Measurements from ENCODE around the gene HDAC7. TPM values are rescaled to one million over a fixed set of nuclear protein-coding genes. Genes with fewer than 3 reads are reported as not detected.

Gene HDAC7
- total and polyA plus RNA-seq, 12 donors: 9.1 to 184 (median 147) TPM

DNA sequence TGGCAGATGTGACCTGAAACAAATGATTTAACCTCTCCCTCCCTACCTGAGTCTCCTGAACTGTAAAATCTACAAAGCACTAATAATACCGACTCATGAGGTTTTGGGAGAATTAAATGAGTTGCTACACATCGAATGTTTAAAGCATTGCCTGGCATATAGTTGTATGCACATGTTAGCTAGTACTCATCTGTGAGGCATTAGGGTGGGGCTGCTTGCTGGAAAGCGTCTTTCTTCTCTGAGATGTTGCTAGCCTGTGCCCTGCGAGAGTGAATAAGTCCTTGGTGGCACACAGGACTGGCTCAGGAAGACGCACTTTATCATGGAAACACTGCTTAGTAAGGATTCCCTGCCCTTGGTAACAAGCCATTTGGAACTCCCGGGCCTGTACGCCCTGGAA, 67.2 kb downstream of the HDAC7 start:
- TF ChIP-seq POLR2A (IDR thresholded peaks at IDR 0.05): no peak
- TF ChIP-seq, protein P1, sequence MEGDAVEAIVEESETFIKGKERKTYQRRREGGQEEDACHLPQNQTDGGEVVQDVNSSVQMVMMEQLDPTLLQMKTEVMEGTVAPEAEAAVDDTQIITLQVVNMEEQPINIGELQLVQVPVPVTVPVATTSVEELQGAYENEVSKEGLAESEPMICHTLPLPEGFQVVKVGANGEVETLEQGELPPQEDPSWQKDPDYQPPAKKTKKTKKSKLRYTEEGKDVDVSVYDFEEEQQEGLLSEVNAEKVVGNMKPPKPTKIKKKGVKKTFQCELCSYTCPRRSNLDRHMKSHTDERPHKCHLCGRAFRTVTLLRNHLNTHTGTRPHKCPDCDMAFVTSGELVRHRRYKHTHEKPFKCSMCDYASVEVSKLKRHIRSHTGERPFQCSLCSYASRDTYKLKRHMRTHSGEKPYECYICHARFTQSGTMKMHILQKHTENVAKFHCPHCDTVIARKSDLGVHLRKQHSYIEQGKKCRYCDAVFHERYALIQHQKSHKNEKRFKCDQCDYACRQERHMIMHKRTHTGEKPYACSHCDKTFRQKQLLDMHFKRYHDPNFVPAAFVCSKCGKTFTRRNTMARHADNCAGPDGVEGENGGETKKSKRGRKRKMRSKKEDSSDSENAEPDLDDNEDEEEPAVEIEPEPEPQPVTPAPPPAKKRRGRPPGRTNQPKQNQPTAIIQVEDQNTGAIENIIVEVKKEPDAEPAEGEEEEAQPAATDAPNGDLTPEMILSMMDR (IDR thresholded peaks at IDR 0.05): no peak
- 85 to 89% (median 87%) methylated on average over 5 to 7 of the region's 7 CpGs for WGBS, 4 donors
- Histone ChIP-seq H3K27me3 (no peaks in the 10 kb centered on the region), H3K36me3 (replicated peaks in 1 of 2) (no peaks in the 10 kb centered on the region), H3K4me3 (no peak overlapping the region), H3K4me1 (replicated peaks in 1 of 2) (peaks cover 0 to 3% of the 10 kb centered on the region in 2 donors), H3K9me3 (replicated peaks in 1 of 3) (no peaks in the 10 kb centered on the region), H3K27ac (peak overlapping the region in 3 of 5 donors; percentile 19 to 72 (median 59))
- DNase-seq: no peak
- intact Hi-C loops (cut with DNase I): no loop called here

DNA sequence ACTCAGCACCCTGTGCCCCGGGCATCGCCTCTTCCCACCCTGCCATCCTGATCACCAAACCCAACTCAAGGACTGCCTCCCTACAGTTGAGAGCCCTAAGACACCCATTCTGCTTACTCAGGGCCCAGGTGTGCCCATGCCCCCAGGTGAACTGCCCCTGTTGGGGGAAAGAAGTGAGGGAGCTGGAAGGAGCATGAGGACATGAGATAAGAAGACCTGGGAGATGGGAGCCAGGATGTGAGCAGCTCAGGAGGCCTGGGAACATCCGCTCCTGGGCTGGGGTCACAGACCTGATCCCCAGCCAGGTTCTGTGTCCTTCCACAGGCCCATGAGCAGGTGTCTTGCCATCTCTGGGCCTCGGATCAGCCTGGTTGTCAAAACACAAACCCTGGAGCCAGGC, 67.6 kb downstream of the HDAC7 start:
- Histone ChIP-seq H3K27me3 (no peaks in the 10 kb centered on the region), H3K27ac (no peak overlapping the region), H3K4me3 (no peak overlapping the region), H3K4me1 (replicated peaks in 1 of 2) (no peaks in the 10 kb centered on the region), H3K9me3 (replicated peaks in 1 of 3) (no peaks in the 10 kb centered on the region), H3K36me3 (replicated peaks in 1 of 2) (no peaks in the 10 kb centered on the region)
- no peak for DNase-seq
- 86 to 92% (median 88%) methylated on average over 4 of the region's 4 CpGs for WGBS, 4 donors
- no peak for TF ChIP-seq POLR2A (IDR thresholded peaks at IDR 0.05)
- TF ChIP-seq, protein P1 (IDR thresholded peaks at IDR 0.05): no peak
- intact Hi-C loops (cut with DNase I): no loop called here

DNA sequence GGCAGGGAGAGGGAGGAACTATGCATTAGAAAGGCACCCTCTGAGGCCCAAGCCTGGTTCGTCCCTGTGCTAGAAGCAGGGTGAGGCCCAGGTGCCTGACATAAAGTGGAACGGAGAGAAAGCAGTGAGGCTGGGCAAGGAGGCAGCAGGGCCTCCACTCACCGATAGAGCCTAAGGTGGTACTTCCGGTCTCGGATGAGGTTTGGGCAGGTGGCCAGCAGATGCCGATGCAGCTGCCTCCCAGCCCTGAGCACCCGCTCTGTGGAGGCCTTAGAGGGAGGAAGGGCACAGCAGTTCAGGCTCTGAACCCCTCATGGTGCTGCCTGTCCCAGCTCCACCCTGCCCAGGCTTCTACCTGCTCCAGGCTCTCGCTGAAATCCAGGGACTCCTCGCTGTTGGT, 68.1 kb downstream of the HDAC7 start:
- H3K27ac ChIP-seq: no peak overlapping the region
- H3K4me3 ChIP-seq: no peak overlapping the region
- no peak for TF ChIP-seq POLR2A (IDR thresholded peaks at IDR 0.05)
- TF ChIP-seq, protein P1 (IDR thresholded peaks at IDR 0.05): no peak
- no peaks in the 10 kb centered on the region for H3K27me3 ChIP-seq
- no peaks in the 10 kb centered on the region for H3K36me3 ChIP-seq (replicated peaks in 1 of 2)
- no peaks in the 10 kb centered on the region for H3K9me3 ChIP-seq (replicated peaks in 1 of 3)
- DNase-seq: no peak
- no peaks in the 10 kb centered on the region for H3K4me1 ChIP-seq (replicated peaks in 1 of 2)
- 88 to 94% (median 89%) methylated on average over 6 to 9 of the region's 9 CpGs for WGBS, 4 donors
- intact Hi-C loops (cut with DNase I): no loop called here

DNA sequence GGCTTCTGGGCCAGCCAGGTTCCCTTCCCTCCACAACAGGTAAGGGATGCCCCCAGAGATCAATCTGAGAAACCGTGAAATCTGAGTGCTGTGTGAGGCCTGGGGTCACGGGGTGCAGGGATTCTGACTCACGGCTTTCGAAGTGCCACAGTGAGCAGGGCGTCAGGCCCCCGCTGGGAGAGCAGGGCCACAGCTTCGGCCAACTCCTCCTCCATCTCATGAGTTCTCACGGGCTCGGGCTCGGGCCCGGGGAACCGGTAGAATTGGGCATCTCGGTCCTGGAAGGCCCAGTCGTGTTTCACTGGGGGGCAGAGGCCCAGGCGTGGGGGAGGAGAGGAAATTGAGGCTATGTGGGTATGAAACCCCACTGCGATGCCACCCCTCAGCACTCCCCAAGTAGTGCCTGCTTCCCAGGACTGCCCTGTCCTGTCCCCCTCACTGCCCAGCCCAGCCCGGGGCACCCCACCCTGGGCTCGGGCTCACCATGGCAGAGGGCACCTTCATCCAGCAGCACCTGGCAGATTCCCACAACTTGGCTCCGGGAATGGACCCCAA, 68.7 kb downstream of the HDAC7 start:
- Histone ChIP-seq H3K27ac (no peak overlapping the region), H3K9me3 (replicated peaks in 1 of 3) (no peaks in the 10 kb centered on the region), H3K27me3 (no peaks in the 10 kb centered on the region), H3K4me1 (replicated peaks in 1 of 2) (no peaks in the 10 kb centered on the region), H3K4me3 (no peak overlapping the region), H3K36me3 (replicated peaks in 1 of 2) (no peaks in the 10 kb centered on the region)
- DNase-seq: no peak
- 87 to 92% (median 88%) methylated on average over 8 to 19 of the region's 19 CpGs for WGBS, 4 donors
- intact Hi-C loops (cut with DNase I): no loop called here
- TF ChIP-seq, protein P1 (IDR thresholded peaks at IDR 0.05): no peak
- no peak for TF ChIP-seq POLR2A (IDR thresholded peaks at IDR 0.05)

Data from adrenal gland (tissue), 12 donors.